HEK293 (cell line): ENCODE data around the gene MAN2B2.

Experiments
- CTCF ChIA-PET: fragments of 350-600 bp; formaldehyde crosslinking; extraction: SDS; loops from one replicate; lab custom pipeline; 2021; ENCODE audit warnings: antibody characterized with exemption; lab: Yijun Ruan, JAX
- POLR2A ChIA-PET: fragments of 300-600 bp; formaldehyde crosslinking; extraction: SDS; loops from one replicate; lab custom pipeline; 2020; ENCODE audit warnings: antibody characterized with exemption, inconsistent platforms; lab: Yijun Ruan, JAX
- H3K27ac ChIP-seq: fragments of 200-500 bp; sonication (Bioruptor generic); 2 replicates; pipeline ENCODE4 v1.5.1; 2014; ENCODE audit warnings: low read depth, low read length, control low read depth, inconsistent platforms; ENCODE audit errors: extremely low read depth
- H3K36me3 ChIP-seq, 2 experiments: fragments of 200-500 bp in 1 of 2; sonication (Bioruptor generic) in 1 of 2; 1 replicate in 1 of 2; 2 replicates in 1 of 2; pipeline ENCODE4 v1.5.1; 2014 to 2017; ENCODE audit warnings: inconsistent platforms in 2 of 2, low read length in 2 of 2; ENCODE audit not compliant: control insufficient read depth in 2 of 2, insufficient read depth in 1 of 2
- H3K4me1 ChIP-seq: fragments of 200-500 bp; sonication (Bioruptor generic); 2 replicates; pipeline ENCODE4 v1.5.1; 2014; ENCODE audit warnings: mild to moderate bottlenecking, low read length, inconsistent platforms; ENCODE audit not compliant: control insufficient read depth, insufficient read depth
- H3K4me3 ChIP-seq: 2 replicates; pipeline ENCODE4 v1.5.1; 2011; ENCODE audit warnings: low read depth, mild to moderate bottlenecking, control low read depth, low read length, moderate library complexity
- H3K9me3 ChIP-seq: fragments of 200-500 bp; sonication (Bioruptor generic); 2 replicates; pipeline ENCODE4 v1.5.1; 2014; ENCODE audit warnings: low read depth, low read length, inconsistent platforms; ENCODE audit not compliant: control insufficient read depth, insufficient read depth
- KLF7 ChIP-seq: fragments of 450-650 bp; formaldehyde crosslinking; IDR thresholded peaks from 2 replicates; pipeline ENCODE4 v1.5.1; 2016; ENCODE audit warnings: missing biosample characterization, missing genetic modification characterization, borderline replicate concordance
- PRDM1 ChIP-seq: fragments of 450-650 bp; formaldehyde crosslinking; IDR thresholded peaks from 2 replicates; pipeline ENCODE4; 2016; ENCODE audit warnings: missing biosample characterization, missing genetic modification characterization
- REPIN1 ChIP-seq: fragments of 450-650 bp; formaldehyde crosslinking; IDR thresholded peaks from 2 replicates; pipeline ENCODE4 v1.5.1; 2017; ENCODE audit warnings: missing biosample characterization, missing genetic modification characterization, low read depth
- SP3 ChIP-seq: fragments of 450-650 bp; formaldehyde crosslinking; IDR thresholded peaks from 2 replicates; pipeline ENCODE4 v1.5.1; 2016; ENCODE audit warnings: missing biosample characterization, missing genetic modification characterization
- ZBTB7A ChIP-seq: fragments of 450-650 bp; formaldehyde crosslinking; IDR thresholded peaks from 2 replicates; pipeline ENCODE4 v1.5.1; 2016; ENCODE audit warnings: low read depth, missing biosample characterization, missing genetic modification characterization
- ZNF121 ChIP-seq: fragments of 450-650 bp; formaldehyde crosslinking; IDR thresholded peaks from 2 replicates; pipeline ENCODE4 v1.5.1; 2016; ENCODE audit warnings: missing biosample characterization, missing genetic modification characterization
- ZNF274 ChIP-seq, 2 experiments: fragments of 200-500 bp in 1 of 2; fragments of 450-650 bp in 1 of 2; sonication (Bioruptor generic) in 1 of 2; formaldehyde crosslinking in 1 of 2; IDR thresholded peaks; 2 replicates each; pipeline versions ENCODE4 v1.5.1 to v1.6.1; 2014 to 2016; ENCODE audit warnings: borderline replicate concordance in 1 of 2, inconsistent platforms in 1 of 2, low read length in 1 of 2, missing biosample characterization in 1 of 2, missing genetic modification characterization in 1 of 2
- ZNF354C ChIP-seq: fragments of 450-650 bp; formaldehyde crosslinking; IDR thresholded peaks from 2 replicates; pipeline ENCODE4 v1.5.1; 2016; ENCODE audit warnings: missing biosample characterization, missing genetic modification characterization, low read depth, borderline replicate concordance
- ZNF366 ChIP-seq: fragments of 450-650 bp; formaldehyde crosslinking; conservative IDR thresholded peaks from 2 replicates; pipeline ENCODE4 v1.5.1; 2016; ENCODE audit warnings: missing biosample characterization, missing genetic modification characterization
- ZNF391 ChIP-seq: fragments of 450-650 bp; formaldehyde crosslinking; IDR thresholded peaks from 2 replicates; pipeline ENCODE4 v1.5.1; 2016; ENCODE audit warnings: low read depth, missing biosample characterization, missing genetic modification characterization, borderline replicate concordance
- ZNF416 ChIP-seq: fragments of 450-650 bp; formaldehyde crosslinking; IDR thresholded peaks from 2 replicates; pipeline ENCODE4 v1.5.1; 2016; ENCODE audit warnings: missing biosample characterization, missing genetic modification characterization
- ZNF571 ChIP-seq: fragments of 450-650 bp; formaldehyde crosslinking; IDR thresholded peaks from 2 replicates; pipeline ENCODE4 v1.5.0; 2017; ENCODE audit warnings: missing biosample characterization, missing genetic modification characterization
- ZNF623 ChIP-seq: fragments of 450-650 bp; formaldehyde crosslinking; IDR thresholded peaks from 2 replicates; pipeline ENCODE4 v1.5.1; 2016; ENCODE audit warnings: missing biosample characterization, missing genetic modification characterization
- ZNF660 ChIP-seq: fragments of 450-650 bp; IDR thresholded peaks from 2 replicates; pipeline ENCODE4 v1.5.1; 2018; ENCODE audit warnings: missing biosample characterization, mild to moderate bottlenecking, missing genetic modification characterization
- ZNF777 ChIP-seq: fragments of 450-650 bp; formaldehyde crosslinking; IDR thresholded peaks from 2 replicates; pipeline ENCODE4 v1.5.1; 2017; ENCODE audit warnings: missing biosample characterization, missing genetic modification characterization, borderline replicate concordance
- ZNF843 ChIP-seq: fragments of 450-650 bp; formaldehyde crosslinking; IDR thresholded peaks from 2 replicates; pipeline ENCODE4 v1.5.1; 2016; ENCODE audit warnings: missing biosample characterization, missing genetic modification characterization
- ZSCAN23 ChIP-seq: fragments of 450-650 bp; formaldehyde crosslinking; IDR thresholded peaks from 2 replicates; pipeline ENCODE4 v1.5.1; 2016; ENCODE audit warnings: missing biosample characterization, missing genetic modification characterization
- TF ChIP-seq, protein P1 (sequence below): fragments of 450-650 bp; formaldehyde crosslinking; IDR thresholded peaks from 2 replicates; pipeline ENCODE4 v1.5.1; 2016; ENCODE audit warnings: missing biosample characterization, missing genetic modification characterization
- TF ChIP-seq, protein P2 (sequence below): fragments of 450-650 bp; formaldehyde crosslinking; IDR thresholded peaks from 2 replicates; pipeline ENCODE4 v1.5.1; 2016; ENCODE audit warnings: missing biosample characterization, missing genetic modification characterization
- TF ChIP-seq, protein P3 (sequence below): fragments of 450-650 bp; formaldehyde crosslinking; IDR thresholded peaks from 2 replicates; pipeline ENCODE4 v1.5.1; 2016; ENCODE audit warnings: missing biosample characterization, missing genetic modification characterization, low read depth
- TF ChIP-seq, protein P4 (sequence below): fragments of 450-650 bp; IDR thresholded peaks from 2 replicates; pipeline ENCODE4 v1.5.1; 2018; ENCODE audit warnings: missing biosample characterization, mild to moderate bottlenecking, missing genetic modification characterization

MAN2B2 gene

DNA sequence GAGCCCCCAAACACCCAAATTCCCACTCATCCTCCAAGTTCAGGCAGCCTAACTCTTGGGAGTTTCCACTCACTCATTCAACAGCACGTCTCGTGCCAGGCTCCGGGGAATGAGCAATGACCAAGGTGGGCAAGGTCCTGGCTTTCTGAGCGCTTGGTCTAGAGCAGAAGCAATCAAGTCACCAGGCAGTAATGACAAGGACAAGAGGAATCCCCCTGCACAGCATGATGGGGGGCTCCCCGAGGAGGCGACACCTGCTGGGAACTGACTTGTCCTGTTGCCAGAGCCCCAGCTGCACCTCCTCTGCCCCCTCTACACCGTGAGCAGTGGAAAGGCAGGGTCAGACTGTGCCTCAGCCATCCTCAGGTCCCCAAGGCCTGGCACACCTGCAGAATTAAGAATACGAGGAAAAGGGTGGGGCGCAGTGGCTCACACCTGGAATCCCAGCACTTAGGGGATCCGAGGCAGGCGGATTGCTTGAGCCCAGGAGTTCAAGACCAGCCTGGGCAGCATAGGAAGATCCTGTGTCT is 39.8 kb downstream of the MAN2B2 start:
- no peak for TF ChIP-seq ZSCAN23 (tag by site-specific recombination)
- no peak for TF ChIP-seq ZNF571 (tag by site-specific recombination)
- no peak for TF ChIP-seq ZNF843 (tag by site-specific recombination)
- TF ChIP-seq ZNF623 (tag by site-specific recombination): no peak
- TF ChIP-seq ZNF366: no peak
- TF ChIP-seq ZNF416 (tag by site-specific recombination): no peak
- TF ChIP-seq, protein P1, sequence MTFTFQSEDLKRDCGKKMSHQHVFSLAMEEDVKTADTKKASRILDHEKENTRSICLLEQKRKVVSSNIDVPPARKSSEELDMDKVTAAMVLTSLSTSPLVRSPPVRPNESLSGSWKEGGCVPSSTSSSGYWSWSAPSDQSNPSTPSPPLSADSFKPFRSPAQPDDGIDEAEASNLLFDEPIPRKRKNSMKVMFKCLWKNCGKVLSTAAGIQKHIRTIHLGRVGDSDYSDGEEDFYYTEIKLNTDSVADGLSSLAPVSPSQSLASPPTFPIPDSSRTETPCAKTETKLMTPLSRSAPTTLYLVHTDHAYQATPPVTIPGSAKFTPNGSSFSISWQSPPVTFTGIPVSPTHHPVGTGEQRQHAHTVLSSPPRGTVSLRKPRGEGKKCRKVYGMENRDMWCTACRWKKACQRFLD (tag by site-specific recombination): no peak
- no peak for TF ChIP-seq ZNF660 (tag by site-specific recombination)
- no peak for TF ChIP-seq SP3 (tag by site-specific recombination)
- no peak for TF ChIP-seq ZNF121 (tag by site-specific recombination)
- no peak overlapping the region for H3K4me3 ChIP-seq
- no peak overlapping the region for H3K27ac ChIP-seq
- ChIA-PET POLR2A (no interaction called here), CTCF (interaction anchor here (0.6 kb wide), 1 partner anchor 50 kb away, joined by 3 read pairs; no protein-coding TSS in a partner anchor)
- H3K9me3 ChIP-seq: no peaks in the 10 kb centered on the region
- no peaks in the 10 kb centered on the region for H3K4me1 ChIP-seq
- peaks cover 0 to 29% of the 10 kb centered on the region in 2 experiments; a peak in 1 of 3 replicates for H3K36me3 ChIP-seq

DNA sequence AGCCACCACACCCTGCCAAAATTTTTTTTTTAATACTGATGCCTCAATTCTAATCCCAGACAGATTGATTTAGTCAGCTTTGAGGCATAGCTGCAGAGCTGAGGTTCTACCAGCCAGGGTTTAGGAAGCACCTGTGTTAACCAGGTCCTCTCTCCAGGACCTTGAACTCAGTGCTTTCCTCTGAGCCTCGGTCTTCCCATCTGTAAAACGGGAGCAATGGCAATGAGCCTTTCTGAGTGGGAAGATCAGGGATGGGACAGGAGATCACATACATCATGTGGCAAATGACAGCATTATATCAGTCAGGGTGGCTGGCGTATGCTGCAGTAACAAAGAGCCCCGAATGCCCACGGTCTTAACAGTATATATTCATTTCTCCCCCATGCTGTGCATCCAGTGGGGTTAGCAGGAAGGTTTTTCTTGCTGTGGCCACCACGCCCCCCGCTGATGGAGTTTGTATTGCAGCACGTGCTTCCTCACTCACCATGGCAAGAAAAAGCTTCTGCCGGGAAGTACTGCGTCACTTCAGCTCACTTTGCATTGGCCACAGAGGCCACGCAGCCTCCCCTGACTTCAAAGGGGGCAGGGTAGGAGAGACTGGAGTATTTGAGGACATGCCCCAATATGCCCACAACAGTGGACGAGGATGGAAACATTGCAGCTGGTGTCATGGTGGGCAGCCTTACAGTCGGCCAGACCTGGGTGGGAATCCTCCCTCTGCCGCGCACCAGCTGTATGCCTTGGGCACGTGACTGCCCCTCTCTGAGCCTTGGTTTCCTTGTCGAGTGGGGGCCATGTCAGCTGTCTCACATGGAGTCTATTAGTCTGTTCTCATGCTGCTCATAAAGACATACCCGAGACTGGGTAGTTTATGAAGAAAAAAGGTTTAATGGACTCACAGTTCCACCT is 41.4 kb downstream of the MAN2B2 start:
- ChIA-PET POLR2A (no interaction called here), CTCF (interaction anchor here (0.6 to 0.8 kb wide), 4 partner anchors 15 to 74 kb away, joined by 3 read pairs; no protein-coding TSS in a partner anchor)
- Histone ChIP-seq H3K36me3 (peaks cover 0 to 19% of the 10 kb centered on the region in 2 experiments; a peak in 1 of 3 replicates), H3K4me3 (no peak overlapping the region), H3K27ac (no peak overlapping the region), H3K4me1 (no peaks in the 10 kb centered on the region), H3K9me3 (no peaks in the 10 kb centered on the region)
- no peak for TF ChIP-seq PRDM1
- no peak for TF ChIP-seq REPIN1
- TF ChIP-seq, protein P2, sequence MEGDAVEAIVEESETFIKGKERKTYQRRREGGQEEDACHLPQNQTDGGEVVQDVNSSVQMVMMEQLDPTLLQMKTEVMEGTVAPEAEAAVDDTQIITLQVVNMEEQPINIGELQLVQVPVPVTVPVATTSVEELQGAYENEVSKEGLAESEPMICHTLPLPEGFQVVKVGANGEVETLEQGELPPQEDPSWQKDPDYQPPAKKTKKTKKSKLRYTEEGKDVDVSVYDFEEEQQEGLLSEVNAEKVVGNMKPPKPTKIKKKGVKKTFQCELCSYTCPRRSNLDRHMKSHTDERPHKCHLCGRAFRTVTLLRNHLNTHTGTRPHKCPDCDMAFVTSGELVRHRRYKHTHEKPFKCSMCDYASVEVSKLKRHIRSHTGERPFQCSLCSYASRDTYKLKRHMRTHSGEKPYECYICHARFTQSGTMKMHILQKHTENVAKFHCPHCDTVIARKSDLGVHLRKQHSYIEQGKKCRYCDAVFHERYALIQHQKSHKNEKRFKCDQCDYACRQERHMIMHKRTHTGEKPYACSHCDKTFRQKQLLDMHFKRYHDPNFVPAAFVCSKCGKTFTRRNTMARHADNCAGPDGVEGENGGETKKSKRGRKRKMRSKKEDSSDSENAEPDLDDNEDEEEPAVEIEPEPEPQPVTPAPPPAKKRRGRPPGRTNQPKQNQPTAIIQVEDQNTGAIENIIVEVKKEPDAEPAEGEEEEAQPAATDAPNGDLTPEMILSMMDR: no peak
- no peak for TF ChIP-seq KLF7
- TF ChIP-seq ZBTB7A (tag by site-specific recombination): no peak
- TF ChIP-seq ZNF843 (tag by site-specific recombination): no peak
- TF ChIP-seq ZNF354C: no peak
- TF ChIP-seq ZNF391: no peak
- TF ChIP-seq, protein P3, sequence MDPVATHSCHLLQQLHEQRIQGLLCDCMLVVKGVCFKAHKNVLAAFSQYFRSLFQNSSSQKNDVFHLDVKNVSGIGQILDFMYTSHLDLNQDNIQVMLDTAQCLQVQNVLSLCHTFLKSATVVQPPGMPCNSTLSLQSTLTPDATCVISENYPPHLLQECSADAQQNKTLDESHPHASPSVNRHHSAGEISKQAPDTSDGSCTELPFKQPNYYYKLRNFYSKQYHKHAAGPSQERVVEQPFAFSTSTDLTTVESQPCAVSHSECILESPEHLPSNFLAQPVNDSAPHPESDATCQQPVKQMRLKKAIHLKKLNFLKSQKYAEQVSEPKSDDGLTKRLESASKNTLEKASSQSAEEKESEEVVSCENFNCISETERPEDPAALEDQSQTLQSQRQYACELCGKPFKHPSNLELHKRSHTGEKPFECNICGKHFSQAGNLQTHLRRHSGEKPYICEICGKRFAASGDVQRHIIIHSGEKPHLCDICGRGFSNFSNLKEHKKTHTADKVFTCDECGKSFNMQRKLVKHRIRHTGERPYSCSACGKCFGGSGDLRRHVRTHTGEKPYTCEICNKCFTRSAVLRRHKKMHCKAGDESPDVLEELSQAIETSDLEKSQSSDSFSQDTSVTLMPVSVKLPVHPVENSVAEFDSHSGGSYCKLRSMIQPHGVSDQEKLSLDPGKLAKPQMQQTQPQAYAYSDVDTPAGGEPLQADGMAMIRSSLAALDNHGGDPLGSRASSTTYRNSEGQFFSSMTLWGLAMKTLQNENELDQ (tag by site-specific recombination): no peak
- TF ChIP-seq, protein P4, sequence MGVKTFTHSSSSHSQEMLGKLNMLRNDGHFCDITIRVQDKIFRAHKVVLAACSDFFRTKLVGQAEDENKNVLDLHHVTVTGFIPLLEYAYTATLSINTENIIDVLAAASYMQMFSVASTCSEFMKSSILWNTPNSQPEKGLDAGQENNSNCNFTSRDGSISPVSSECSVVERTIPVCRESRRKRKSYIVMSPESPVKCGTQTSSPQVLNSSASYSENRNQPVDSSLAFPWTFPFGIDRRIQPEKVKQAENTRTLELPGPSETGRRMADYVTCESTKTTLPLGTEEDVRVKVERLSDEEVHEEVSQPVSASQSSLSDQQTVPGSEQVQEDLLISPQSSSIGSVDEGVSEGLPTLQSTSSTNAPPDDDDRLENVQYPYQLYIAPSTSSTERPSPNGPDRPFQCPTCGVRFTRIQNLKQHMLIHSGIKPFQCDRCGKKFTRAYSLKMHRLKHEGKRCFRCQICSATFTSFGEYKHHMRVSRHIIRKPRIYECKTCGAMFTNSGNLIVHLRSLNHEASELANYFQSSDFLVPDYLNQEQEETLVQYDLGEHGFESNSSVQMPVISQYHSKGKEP (tag by site-specific recombination): no peak
- no peak for TF ChIP-seq ZNF274 (IDR thresholded peaks at IDR 0.05; ENCODE audit: low read length)
- TF ChIP-seq ZNF274 (tag by site-specific recombination; IDR thresholded peaks at IDR 0.05; ENCODE audit: borderline replicate concordance): no peak
- TF ChIP-seq ZNF777 (tag by site-specific recombination): no peak
